ENCODE measurements around the gene TBC1D25.

TBC1D25 gene

DNA sequence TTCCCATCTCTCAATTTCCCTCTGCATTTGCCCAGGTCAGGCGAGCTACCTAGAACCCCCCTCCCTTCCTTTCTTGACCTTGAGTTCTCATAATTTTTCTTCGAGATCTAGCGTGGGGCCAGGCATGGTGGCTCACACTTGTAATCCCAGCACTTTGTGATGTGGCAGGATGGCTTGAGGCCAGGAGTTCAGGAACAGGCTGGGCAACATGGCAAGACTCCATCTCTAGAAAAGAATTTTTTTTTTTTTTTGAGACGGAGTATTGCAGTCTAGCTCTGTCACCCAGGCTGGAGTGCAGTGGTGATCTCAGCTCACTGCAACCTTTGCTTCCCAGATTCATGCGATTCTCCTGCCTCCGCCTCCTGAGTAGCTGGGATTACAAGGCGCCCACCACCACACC lies 35.3 kb upstream of the TBC1D25 start:
- H3K4me1 ChIP-seq, result no peaks in the 10 kb centered on the region
- no peak overlapping the region for H3K27ac ChIP-seq
- no peaks in the 10 kb centered on the region for H3K9me3 ChIP-seq (ENCODE audit: control insufficient read depth, low read length)
- no peaks in the 10 kb centered on the region for H3K79me2 ChIP-seq
- no peak overlapping the region for H3K4me2 ChIP-seq (ENCODE audit: low read length)
- H3K4me3 ChIP-seq (ENCODE audit: low read depth, low read length), result no peak overlapping the region
- H3K36me3 ChIP-seq (ENCODE audit: control insufficient read depth, insufficient read depth, low read length), result no peaks in the 10 kb centered on the region
- no peak overlapping the region for H2AFZ ChIP-seq
- TF ChIP-seq, protein P1, sequence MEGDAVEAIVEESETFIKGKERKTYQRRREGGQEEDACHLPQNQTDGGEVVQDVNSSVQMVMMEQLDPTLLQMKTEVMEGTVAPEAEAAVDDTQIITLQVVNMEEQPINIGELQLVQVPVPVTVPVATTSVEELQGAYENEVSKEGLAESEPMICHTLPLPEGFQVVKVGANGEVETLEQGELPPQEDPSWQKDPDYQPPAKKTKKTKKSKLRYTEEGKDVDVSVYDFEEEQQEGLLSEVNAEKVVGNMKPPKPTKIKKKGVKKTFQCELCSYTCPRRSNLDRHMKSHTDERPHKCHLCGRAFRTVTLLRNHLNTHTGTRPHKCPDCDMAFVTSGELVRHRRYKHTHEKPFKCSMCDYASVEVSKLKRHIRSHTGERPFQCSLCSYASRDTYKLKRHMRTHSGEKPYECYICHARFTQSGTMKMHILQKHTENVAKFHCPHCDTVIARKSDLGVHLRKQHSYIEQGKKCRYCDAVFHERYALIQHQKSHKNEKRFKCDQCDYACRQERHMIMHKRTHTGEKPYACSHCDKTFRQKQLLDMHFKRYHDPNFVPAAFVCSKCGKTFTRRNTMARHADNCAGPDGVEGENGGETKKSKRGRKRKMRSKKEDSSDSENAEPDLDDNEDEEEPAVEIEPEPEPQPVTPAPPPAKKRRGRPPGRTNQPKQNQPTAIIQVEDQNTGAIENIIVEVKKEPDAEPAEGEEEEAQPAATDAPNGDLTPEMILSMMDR (IDR thresholded peaks at IDR 0.05), result no peak
- no peak overlapping the region for H3K9ac ChIP-seq
- no peaks in the 10 kb centered on the region for H3K27me3 ChIP-seq (ENCODE audit: control insufficient read depth, insufficient read depth, low read length)

DNA sequence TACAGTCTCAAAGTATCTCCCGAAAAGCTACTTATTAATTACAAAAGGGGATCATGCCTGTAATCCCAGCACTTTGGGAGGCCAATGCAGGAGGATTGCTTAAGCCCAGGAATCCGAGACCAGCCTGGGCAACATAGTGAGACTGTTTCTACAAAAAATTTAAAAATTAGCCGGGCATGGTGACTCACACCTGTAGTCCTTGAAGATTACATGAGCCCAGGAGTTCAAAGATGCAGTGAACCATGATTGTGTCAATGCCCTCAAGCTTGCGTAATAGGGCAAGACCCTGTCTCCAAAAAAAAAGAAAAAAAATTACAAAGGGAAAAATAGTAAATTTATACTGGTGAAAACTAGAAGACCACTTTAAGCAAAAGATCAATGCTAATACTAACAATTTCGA lies 34.0 kb upstream of the TBC1D25 start:
- H3K9me3 ChIP-seq (ENCODE audit: control insufficient read depth, low read length), result no peaks in the 10 kb centered on the region
- H3K36me3 ChIP-seq (ENCODE audit: control insufficient read depth, insufficient read depth, low read length), result no peaks in the 10 kb centered on the region
- H2AFZ ChIP-seq, result no peak overlapping the region
- peak overlapping the region; percentile 11 for H3K27ac ChIP-seq
- H3K4me3 ChIP-seq (ENCODE audit: low read depth, low read length), result no peak overlapping the region
- no peaks in the 10 kb centered on the region for H3K27me3 ChIP-seq (ENCODE audit: control insufficient read depth, insufficient read depth, low read length)
- no peaks in the 10 kb centered on the region for H3K79me2 ChIP-seq
- no peaks in the 10 kb centered on the region for H3K4me1 ChIP-seq
- no peak overlapping the region for H3K9ac ChIP-seq
- TF ChIP-seq, protein P1 (IDR thresholded peaks at IDR 0.05), result no peak
- H3K4me2 ChIP-seq (ENCODE audit: low read length), result no peak overlapping the region

DNA sequence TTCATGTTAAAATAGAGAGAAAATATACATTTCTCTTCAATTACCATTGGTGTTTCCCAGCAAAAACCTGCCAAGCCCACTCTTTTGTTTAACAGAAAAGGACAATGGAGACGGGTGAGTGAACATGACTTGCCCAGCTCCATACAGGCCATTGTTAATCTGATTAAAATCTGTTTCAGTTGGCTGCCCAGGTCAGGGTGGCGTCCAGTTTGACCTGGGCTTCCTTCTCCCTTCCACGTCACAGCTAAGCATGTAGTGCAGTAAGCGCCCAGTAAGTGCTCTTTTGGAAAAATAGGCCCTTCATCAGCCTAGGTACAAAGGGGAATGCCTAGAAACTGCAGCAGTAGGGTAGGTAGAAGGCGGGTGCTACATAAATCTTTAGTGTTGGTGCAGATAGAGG lies 32.3 kb upstream of the TBC1D25 start:
- Histone ChIP-seq H3K27me3 (ENCODE audit: control insufficient read depth, insufficient read depth, low read length) (no peaks in the 10 kb centered on the region), H3K4me3 (ENCODE audit: low read depth, low read length) (no peak overlapping the region), H3K9me3 (ENCODE audit: control insufficient read depth, low read length) (no peaks in the 10 kb centered on the region), H3K27ac (no peak overlapping the region), H3K9ac (no peak overlapping the region), H3K4me1 (no peaks in the 10 kb centered on the region), H3K79me2 (no peaks in the 10 kb centered on the region), H2AFZ (no peak overlapping the region), H3K4me2 (ENCODE audit: low read length) (no peak overlapping the region), H3K36me3 (ENCODE audit: control insufficient read depth, insufficient read depth, low read length) (no peaks in the 10 kb centered on the region)
- TF ChIP-seq, protein P1 (IDR thresholded peaks at IDR 0.05), result no peak

GRCh38 chrX:48508400-48509244 lies 30.9 kb upstream of the TBC1D25 start, which contains the start of gene PORCN:
Gene PORCN, plus strand, starts transcription at chrX:48508992. Its CDS starts 829 bp downstream, at chrX:48509821.
- Histone ChIP-seq H3K27me3 (ENCODE audit: control insufficient read depth, insufficient read depth, low read length) (no peaks in the 10 kb centered on the region), H3K27ac (peak within 1 kb of the TSS; percentile 67), H3K9ac (peak within 1 kb of the TSS; percentile 37), H3K4me1 (no peaks in the 10 kb centered on the region), H2AFZ (peak within 1 kb of the TSS; percentile 85), H3K36me3 (ENCODE audit: control insufficient read depth, insufficient read depth, low read length) (no peaks in the 10 kb centered on the region), H3K9me3 (ENCODE audit: control insufficient read depth, low read length) (no peaks in the 10 kb centered on the region), H3K79me2 (no peaks in the 10 kb centered on the region), H3K4me3 (ENCODE audit: low read depth, low read length) (peak within 1 kb of the TSS; percentile 71), H3K4me2 (ENCODE audit: low read length) (peak within 1 kb of the TSS; percentile 71)
- TF ChIP-seq, protein P1 (IDR thresholded peaks at IDR 0.05), result no peak

DNA sequence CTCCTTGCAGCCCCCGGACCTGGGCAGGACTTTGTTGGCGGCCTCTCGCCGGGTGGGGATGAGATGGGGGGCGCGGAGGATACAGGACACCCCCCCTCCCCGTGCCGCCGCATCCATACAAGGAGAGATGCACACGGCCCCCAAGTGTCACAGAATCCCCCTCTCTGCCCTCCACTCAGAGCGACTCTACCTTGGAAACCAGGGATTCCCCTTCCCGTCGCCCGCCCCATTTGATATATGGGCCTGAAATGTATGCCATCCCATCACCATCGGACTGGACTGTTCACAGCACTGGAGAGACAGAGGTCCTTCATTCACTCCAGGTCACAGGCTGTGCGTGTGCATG lies 30.3 kb upstream of the TBC1D25 start:
- TF ChIP-seq, protein P1 (IDR thresholded peaks at IDR 0.05), result no peak
- no peaks in the 10 kb centered on the region for H3K36me3 ChIP-seq (ENCODE audit: control insufficient read depth, insufficient read depth, low read length)
- H3K27me3 ChIP-seq (ENCODE audit: control insufficient read depth, insufficient read depth, low read length), result no peaks in the 10 kb centered on the region
- no peaks in the 10 kb centered on the region for H3K4me1 ChIP-seq
- H3K4me3 ChIP-seq (ENCODE audit: low read depth, low read length), result peak overlapping the region; percentile 71
- no peak overlapping the region for H3K27ac ChIP-seq
- H3K79me2 ChIP-seq, result no peaks in the 10 kb centered on the region
- H3K9ac ChIP-seq, result peak overlapping the region; percentile 37
- H3K4me2 ChIP-seq (ENCODE audit: low read length), result peak overlapping the region; percentile 71
- H3K9me3 ChIP-seq (ENCODE audit: control insufficient read depth, low read length), result no peaks in the 10 kb centered on the region
- H2AFZ ChIP-seq, result peak overlapping the region; percentile 85
